ENCODE measurements around the gene SRGAP1. TPM values are rescaled to one million over a fixed set of nuclear protein-coding genes. Genes with fewer than 3 reads are reported as not detected.
"Not testable (repeated sequence)": the region's sequence is repeated elsewhere in the genome, so short reads cannot be mapped to it uniquely, and the experiment has no call there.

Gene SRGAP1
- polyA plus RNA-seq, 3 donors from 2014 or later = 0.02 TPM; not detected in 2

- H3K27me3 Mint-ChIP-seq (ENCODE audit: low read depth in 3 of 3) = no peaks in the 10 kb centered on the region
- no peaks in the 10 kb centered on the region for H3K36me3 Mint-ChIP-seq
- DNase-seq = no peak
- no peak overlapping the region for H3K27ac Mint-ChIP-seq
- H3K4me1 Mint-ChIP-seq = no peaks in the 10 kb centered on the region
- peaks cover 0 to 7% (median 3%) of the 10 kb centered on the region in 6 donors for H3K9me3 Mint-ChIP-seq
- H3K4me3 Mint-ChIP-seq = no peak overlapping the region
These were observed 292.6 kb downstream of the SRGAP1 start for GRCh38 chr12:64137117-64137516.

GRCh38 chr12:64139021-64139420 lies 294.5 kb downstream of the SRGAP1 start:
- Mint-ChIP-seq H3K36me3 (no peaks in the 10 kb centered on the region), H3K9me3 (peaks cover 0 to 7% (median 2%) of the 10 kb centered on the region in 6 donors), H3K27ac (no peak overlapping the region), H3K27me3 (ENCODE audit: low read depth in 3 of 3) (no peaks in the 10 kb centered on the region), H3K4me1 (no peaks in the 10 kb centered on the region), H3K4me3 (no peak overlapping the region)
- no peak for DNase-seq

- peaks cover 0 to 4% (median under 1%) of the 10 kb centered on the region in 6 donors for H3K9me3 Mint-ChIP-seq
- no peak for DNase-seq
- no peaks in the 10 kb centered on the region for H3K36me3 Mint-ChIP-seq
- no peak overlapping the region for H3K27ac Mint-ChIP-seq
- H3K27me3 Mint-ChIP-seq (ENCODE audit: low read depth in 3 of 3) = peaks cover 0 to 5% (median 4%) of the 10 kb centered on the region in 3 donors
- H3K4me3 Mint-ChIP-seq = no peak overlapping the region
- H3K4me1 Mint-ChIP-seq = peaks cover 1 to 2% of the 10 kb centered on the region in 2 donors
These were observed 297.9 kb downstream of the SRGAP1 start for GRCh38 chr12:64142382-64142781.

- H3K36me3 Mint-ChIP-seq = no peaks in the 10 kb centered on the region
- no peak overlapping the region for H3K4me3 Mint-ChIP-seq
- H3K4me1 Mint-ChIP-seq = peaks cover 2 to 5% of the 10 kb centered on the region in 2 donors
- no peak overlapping the region for H3K27ac Mint-ChIP-seq
- DNase-seq = no peak
- peaks cover 0 to 5% (median 4%) of the 10 kb centered on the region in 3 donors for H3K27me3 Mint-ChIP-seq (ENCODE audit: low read depth in 3 of 3)
- peaks cover 0 to 4% (median under 1%) of the 10 kb centered on the region in 6 donors for H3K9me3 Mint-ChIP-seq
These were observed 298.3 kb downstream of the SRGAP1 start for GRCh38 chr12:64142784-64143183.

GRCh38 chr12:64145226-64145625 lies 300.7 kb downstream of the SRGAP1 start:
- no peak overlapping the region for H3K27ac Mint-ChIP-seq
- DNase-seq = no peak
- H3K9me3 Mint-ChIP-seq = no peaks in the 10 kb centered on the region

GRCh38 chr12:64147011-64147631 lies 302.6 kb downstream of the SRGAP1 start:
- peak overlapping the region in 2 of 6 donors; percentile 10 to 21 for H3K27ac Mint-ChIP-seq
- peak overlapping the region; percentile 22 to 60 (median 39) for H3K4me3 Mint-ChIP-seq
- H3K27me3 Mint-ChIP-seq (ENCODE audit: low read depth in 3 of 3) = peaks cover 0 to 5% (median 4%) of the 10 kb centered on the region in 3 donors
- no peak for DNase-seq
- peaks cover 2 to 8% of the 10 kb centered on the region in 2 donors for H3K4me1 Mint-ChIP-seq
- no peaks in the 10 kb centered on the region for H3K9me3 Mint-ChIP-seq
- H3K36me3 Mint-ChIP-seq = no peaks in the 10 kb centered on the region

More at GRCh38 chr12:64145226-64145625, 300.7 kb downstream of the SRGAP1 start:
- Mint-ChIP-seq H3K36me3 (no peaks in the 10 kb centered on the region), H3K4me1 (peaks cover 2 to 8% of the 10 kb centered on the region in 2 donors), H3K27me3 (ENCODE audit: low read depth in 3 of 3) (peaks cover 0 to 5% (median 4%) of the 10 kb centered on the region in 3 donors), H3K4me3 (no peak overlapping the region)

- Mint-ChIP-seq H3K27me3 (ENCODE audit: low read depth in 3 of 3) (peaks cover 0 to 5% (median 4%) of the 10 kb centered on the region in 3 donors), H3K9me3 (no peaks in the 10 kb centered on the region), H3K36me3 (no peaks in the 10 kb centered on the region), H3K4me1 (peaks cover 2 to 8% of the 10 kb centered on the region in 2 donors), H3K27ac (no peak overlapping the region), H3K4me3 (peak overlapping the region in 1 of 5 donors; percentile 60)
- no peak for DNase-seq
These were observed 303.4 kb downstream of the SRGAP1 start for GRCh38 chr12:64147875-64148274.

GRCh38 chr12:64154677-64155076 lies 310.2 kb downstream of the SRGAP1 start:
- DNase-seq = no peak
- Mint-ChIP-seq H3K4me3 (no peak overlapping the region), H3K27ac (no peak overlapping the region), H3K4me1 (no peaks in the 10 kb centered on the region), H3K9me3 (peaks cover 0 to 2% (median 0%) of the 10 kb centered on the region in 6 donors), H3K27me3 (ENCODE audit: low read depth in 3 of 3) (no peaks in the 10 kb centered on the region), H3K36me3 (peaks cover 0 to 3% (median 0%) of the 10 kb centered on the region in 3 donors)

GRCh38 chr12:64157110-64157509 lies 312.6 kb downstream of the SRGAP1 start:
- Mint-ChIP-seq H3K36me3 (peaks cover 0 to 3% (median 0%) of the 10 kb centered on the region in 3 donors), H3K27me3 (ENCODE audit: low read depth in 3 of 3) (no peaks in the 10 kb centered on the region), H3K4me3 (no peak overlapping the region)

GRCh38 chr12:64160021-64160710 lies 315.7 kb downstream of the SRGAP1 start:
- Mint-ChIP-seq H3K4me3 (no peak overlapping the region), H3K4me1 (no peaks in the 10 kb centered on the region), H3K27me3 (ENCODE audit: low read depth in 3 of 3) (peaks cover 2 to 3% (median 3%) of the 10 kb centered on the region in 3 donors), H3K27ac (no peak overlapping the region), H3K36me3 (peaks cover 0 to 3% (median 0%) of the 10 kb centered on the region in 3 donors), H3K9me3 (peaks cover 0 to 10% (median 0%) of the 10 kb centered on the region in 6 donors)
- no peak for DNase-seq

More at GRCh38 chr12:64157110-64157509, 312.6 kb downstream of the SRGAP1 start:
- DNase-seq = no peak
- Mint-ChIP-seq H3K9me3 (peaks cover 0 to 5% (median 0%) of the 10 kb centered on the region in 6 donors), H3K4me1 (no peaks in the 10 kb centered on the region), H3K27ac (no peak overlapping the region)

GRCh38 chr12:64160711-64161060 lies 316.2 kb downstream of the SRGAP1 start:
- no peak overlapping the region for H3K27ac Mint-ChIP-seq
- H3K9me3 Mint-ChIP-seq = peaks cover 0 to 10% (median under 1%) of the 10 kb centered on the region in 6 donors
- no peak for DNase-seq
- H3K36me3 Mint-ChIP-seq = peaks cover 0 to 3% (median 0%) of the 10 kb centered on the region in 3 donors
- H3K4me1 Mint-ChIP-seq = no peaks in the 10 kb centered on the region
- H3K27me3 Mint-ChIP-seq (ENCODE audit: low read depth in 3 of 3) = peaks cover 3 to 4% (median 3%) of the 10 kb centered on the region in 3 donors
- no peak overlapping the region for H3K4me3 Mint-ChIP-seq

- H3K4me1 Mint-ChIP-seq; H3K36me3 Mint-ChIP-seq; H3K27ac Mint-ChIP-seq; H3K27me3 Mint-ChIP-seq (ENCODE audit: low read depth in 3 of 3); H3K4me3 Mint-ChIP-seq; DNase-seq: not testable (repeated sequence)
- H3K9me3 Mint-ChIP-seq = peaks cover 0 to 10% (median under 1%) of the 10 kb centered on the region in 6 donors
These were observed 322.1 kb downstream of the SRGAP1 start for GRCh38 chr12:64166606-64167005.

GRCh38 chr12:64167041-64167440 lies 322.5 kb downstream of the SRGAP1 start:
- DNase-seq; H3K4me3 Mint-ChIP-seq; H3K36me3 Mint-ChIP-seq; H3K27ac Mint-ChIP-seq; H3K4me1 Mint-ChIP-seq; H3K27me3 Mint-ChIP-seq (ENCODE audit: low read depth in 3 of 3): not testable (repeated sequence)
- peaks cover 0 to 10% (median under 1%) of the 10 kb centered on the region in 6 donors for H3K9me3 Mint-ChIP-seq

GRCh38 chr12:64170024-64170423 lies 325.5 kb downstream of the SRGAP1 start:
- Mint-ChIP-seq H3K27ac (no peak overlapping the region), H3K4me3 (no peak overlapping the region), H3K36me3 (no peaks in the 10 kb centered on the region), H3K9me3 (peaks cover 0 to 6% (median 0%) of the 10 kb centered on the region in 6 donors), H3K4me1 (no peaks in the 10 kb centered on the region), H3K27me3 (ENCODE audit: low read depth in 3 of 3) (peaks cover 0 to 4% (median 2%) of the 10 kb centered on the region in 3 donors)
- no peak for DNase-seq

Data from immature natural killer cell (primary cell).